HepG2 (cell line): ENCODE data around the gene DPH1. TPM values are rescaled to one million over a fixed set of nuclear protein-coding genes. Genes with fewer than 3 reads are reported as not detected.
A peak's percentile ranks its signal among the peaks of the same experiment; 100 is the strongest.

ENCODE experiments used
- AHDC1 ChIP-seq: sonication (generic); formaldehyde crosslinking; IDR thresholded peaks from 2 replicates; pipeline ENCODE4 v1.5.1; 2020; ENCODE audit warnings: mild to moderate bottlenecking, missing genetic modification reagents, borderline replicate concordance
- ELF3 ChIP-seq: IDR thresholded peaks from 2 replicates; pipeline ENCODE4 v1.6.1; 2016; ENCODE audit warnings: missing genetic modification reagents, missing compliant biosample characterization
- KMT2A ChIP-seq: sonication (generic); formaldehyde crosslinking; IDR thresholded peaks from 2 replicates; pipeline ENCODE4 v1.4.0; 2020; ENCODE audit warnings: missing genetic modification reagents
- LBX2 ChIP-seq: sonication (generic); formaldehyde crosslinking; IDR thresholded peaks from 2 replicates; pipeline ENCODE4 v1.5.0; 2020; ENCODE audit warnings: missing genetic modification reagents, mild to moderate bottlenecking, borderline replicate concordance
- MXD3 ChIP-seq: IDR thresholded peaks from 2 replicates; pipeline ENCODE4 v1.6.1; 2016; ENCODE audit warnings: mild to moderate bottlenecking, missing biosample characterization, missing genetic modification reagents
- NONO ChIP-seq, 2 experiments: fragments of 450-650 bp in 1 of 2; sonication (generic) in 1 of 2; formaldehyde crosslinking in 1 of 2; IDR thresholded peaks in 1 of 2; conservative IDR thresholded peaks in 1 of 2; 2 replicates each; pipeline versions ENCODE4 v1.6.1 to v1.8.0; 2017 to 2022; ENCODE audit warnings: mild to moderate bottlenecking in 1 of 2, missing genetic modification reagents in 1 of 2, moderate library complexity in 1 of 2
- RBM39 ChIP-seq: fragments of 200-400 bp; formaldehyde crosslinking; IDR thresholded peaks from one replicate; pipeline ENCODE4 v1.6.1; 2018; ENCODE audit warnings: antibody characterized with exemption, mild to moderate bottlenecking, low read depth, low read length; ENCODE audit not compliant: poor library complexity, severe bottlenecking
- REPIN1 ChIP-seq: sonication (generic); formaldehyde crosslinking; IDR thresholded peaks from 2 replicates; pipeline ENCODE4 v1.8.0; 2022; ENCODE audit warnings: missing genetic modification reagents, low read depth, mild to moderate bottlenecking, borderline replicate concordance
- THAP11 ChIP-seq: IDR thresholded peaks from 2 replicates; pipeline ENCODE4 v1.6.1; 2016; ENCODE audit warnings: missing biosample characterization, missing genetic modification reagents
- ZNF263 ChIP-seq: sonication (generic); formaldehyde crosslinking; IDR thresholded peaks from 2 replicates; pipeline ENCODE4 v1.4.0; 2020; ENCODE audit warnings: missing genetic modification reagents
- ZNF34 ChIP-seq: sonication (generic); formaldehyde crosslinking; IDR thresholded peaks from 2 replicates; pipeline ENCODE4 v1.4.0; 2020; ENCODE audit warnings: mild to moderate bottlenecking, missing genetic modification reagents, borderline replicate concordance
- ZNF501 ChIP-seq: sonication (generic); formaldehyde crosslinking; IDR thresholded peaks from 2 replicates; pipeline ENCODE4 v1.5.1; 2020; ENCODE audit warnings: mild to moderate bottlenecking, moderate library complexity, missing genetic modification reagents
- ZNF672 ChIP-seq: sonication (generic); formaldehyde crosslinking; IDR thresholded peaks from 2 replicates; pipeline ENCODE4 v1.8.1; 2022; ENCODE audit warnings: missing genetic modification reagents
- ZNF710 ChIP-seq: sonication (generic); formaldehyde crosslinking; IDR thresholded peaks from 2 replicates; pipeline ENCODE4 v1.5.0; 2020; ENCODE audit warnings: mild to moderate bottlenecking, missing genetic modification reagents, borderline replicate concordance
- ZNF790 ChIP-seq: sonication (generic); formaldehyde crosslinking; IDR thresholded peaks from 2 replicates; pipeline ENCODE4 v1.8.0; 2022; ENCODE audit warnings: missing genetic modification reagents, mild to moderate bottlenecking, borderline replicate concordance
- polyA plus RNA-seq, 8 experiments: library from polyadenylated mRNA; depleted of rRNA in 3 of 8; stranded (reverse) in 7 of 8; unstranded in 1 of 8; fragments of >200 nt; fragmentation: Illumina TruSeq in 4 of 8; extraction: Trizol in 4 of 8; gene quantifications; 2 replicates each; pipeline versions ENCODE4 v1.2.1 to v1.2.3, GENCODE V29; 2011 to 2016; ENCODE audit warnings: low read depth in 4 of 8, missing spikeins in 1 of 8, mixed read lengths in 1 of 8; ENCODE audit not compliant: insufficient read depth in 1 of 8
- total RNA-seq, 5 experiments: library from RNA; depleted of rRNA; stranded (reverse); fragments of >200 nt; fragmentation: Illumina TruSeq; extraction: Trizol; gene quantifications; 2 replicates each; pipeline ENCODE4 v1.2.3, GENCODE V29; 2016; ENCODE audit warnings: low read depth in 1 of 5
- TF ChIP-seq, protein P1 (sequence below): sonication (generic); formaldehyde crosslinking; conservative IDR thresholded peaks from 2 replicates; pipeline ENCODE4 v1.8.0; 2022; ENCODE audit warnings: mild to moderate bottlenecking, moderate library complexity, missing genetic modification reagents

DPH1 gene
- total and polyA plus RNA-seq, 2 of the 13 experiments (the other 11 are each of a cell fraction or from before 2014, with no cell fraction given), result 25.3 to 42.8 TPM

GRCh38 chr17:2054512-2055291, 24.7 kb downstream of the DPH1 start, which contains the start of gene HIC1 (continued):
- TF ChIP-seq AHDC1 (CRISPR knock-in tag), result no peak
- 0 out of 2 replicates have a peak, but pooled peaks have one; percentile 29 for TF ChIP-seq ZNF34 (CRISPR knock-in tag)
- TF ChIP-seq ZNF790, result 0 out of 2 replicates have a peak, but pooled peaks have one; percentile 26
- no peak for TF ChIP-seq MXD3 (CRISPR knock-in tag)
- TF ChIP-seq THAP11, result peak; percentile 49; the same call in 1 of the 2 replicates
- TF ChIP-seq ELF3 (CRISPR knock-in tag), result no peak
- peak; percentile 73 for TF ChIP-seq ZNF501 (CRISPR knock-in tag)
- peak; percentile 61; the same call in 1 of the 2 replicates for TF ChIP-seq REPIN1
- TF ChIP-seq ZNF263 (CRISPR knock-in tag), result peak; percentile 61; the same call in 1 of the 2 replicates
- TF ChIP-seq ZNF672 (CRISPR knock-in tag), result no peak
- TF ChIP-seq, protein P1, sequence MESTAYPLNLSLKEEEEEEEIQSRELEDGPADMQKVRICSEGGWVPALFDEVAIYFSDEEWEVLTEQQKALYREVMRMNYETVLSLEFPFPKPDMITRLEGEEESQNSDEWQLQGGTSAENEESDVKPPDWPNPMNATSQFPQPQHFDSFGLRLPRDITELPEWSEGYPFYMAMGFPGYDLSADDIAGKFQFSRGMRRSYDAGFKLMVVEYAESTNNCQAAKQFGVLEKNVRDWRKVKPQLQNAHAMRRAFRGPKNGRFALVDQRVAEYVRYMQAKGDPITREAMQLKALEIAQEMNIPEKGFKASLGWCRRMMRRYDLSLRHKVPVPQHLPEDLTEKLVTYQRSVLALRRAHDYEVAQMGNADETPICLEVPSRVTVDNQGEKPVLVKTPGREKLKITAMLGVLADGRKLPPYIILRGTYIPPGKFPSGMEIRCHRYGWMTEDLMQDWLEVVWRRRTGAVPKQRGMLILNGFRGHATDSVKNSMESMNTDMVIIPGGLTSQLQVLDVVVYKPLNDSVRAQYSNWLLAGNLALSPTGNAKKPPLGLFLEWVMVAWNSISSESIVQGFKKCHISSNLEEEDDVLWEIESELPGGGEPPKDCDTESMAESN (CRISPR knock-in tag), result 0 out of 2 replicates have a peak, but pooled peaks have one; percentile 25
- TF ChIP-seq KMT2A (CRISPR knock-in tag), result peak; percentile 42; the same call in 1 of the 2 replicates
- no peak for TF ChIP-seq NONO (IDR thresholded peaks at IDR 0.05)
- peak; percentile 65; the same call in 1 of the 2 replicates for TF ChIP-seq NONO (CRISPR knock-in tag; conservative IDR thresholded peaks at IDR 0.05)
- 0 out of 2 replicates have a peak, but pooled peaks have one; percentile 3 for TF ChIP-seq ZNF710
- TF ChIP-seq RBM39, result peak; percentile 46
- no peak for TF ChIP-seq LBX2 (CRISPR knock-in tag)
